NCI-H1105 treated with DMSO at 0.1 percent for 48 hours (cell line): ENCODE results near the gene COX5A.

ENCODE experiments used
- DNase-seq: peaks from one replicate; lab custom pipeline; 2025; lab: John Stamatoyannopoulos, UW

Gene COX5A

DNA sequence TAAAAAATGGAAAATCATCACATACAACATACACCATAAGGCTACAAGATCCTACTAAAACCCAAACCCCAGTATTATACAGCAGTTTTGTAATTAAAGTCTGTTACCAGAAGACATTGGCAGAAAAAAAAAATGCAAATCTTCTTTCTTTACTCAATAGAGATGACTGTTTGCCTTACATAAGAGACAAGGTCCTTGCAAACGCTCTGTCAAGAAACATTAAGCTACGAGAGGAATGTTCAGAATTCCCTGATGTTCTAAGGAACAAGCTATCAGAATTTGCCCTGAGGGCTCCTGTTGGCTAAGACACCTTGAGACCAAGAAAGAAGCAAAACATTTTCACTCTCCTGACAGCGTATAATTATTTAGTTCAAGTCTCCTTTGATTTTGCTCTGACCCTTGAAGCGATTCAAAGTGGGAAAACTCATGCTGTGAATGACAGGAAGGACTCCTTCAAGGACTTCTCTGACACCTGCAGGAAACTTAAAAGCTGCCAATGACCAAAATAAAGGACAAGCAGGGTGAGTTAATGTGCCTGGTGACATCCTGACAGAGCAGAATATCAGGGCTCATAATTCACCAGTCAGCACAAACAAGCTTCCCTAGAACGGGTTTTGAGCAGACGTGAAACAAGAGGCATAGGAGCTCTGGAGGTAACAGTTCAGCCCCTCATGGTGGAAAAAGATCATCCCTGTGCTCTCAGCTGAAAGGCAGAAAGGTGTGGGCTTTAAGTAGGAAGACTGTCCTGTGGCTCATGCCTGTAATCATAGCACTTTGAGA, 67.2 kb downstream of the COX5A start:
- DNase-seq: no peak
